H1 (cell line): ENCODE results near the gene B3GALT6. TPM values are rescaled to one million over a fixed set of nuclear protein-coding genes. Genes with fewer than 3 reads are reported as not detected.

Source experiments
- BRCA1 ChIP-seq: IDR thresholded peaks from 2 replicates; pipeline ENCODE4 v1.6.1; 2012; ENCODE audit warnings: low read depth, low read length, improper control_type of control experiment
- CBX5 ChIP-seq: fragments of 300-800, 300-1000 bp; sonication (generic); IDR thresholded peaks from 2 replicates; pipeline ENCODE4 v1.7.1; 2016; ENCODE audit warnings: antibody characterized with exemption, low read length, low read depth
- EP300 ChIP-seq, 2 experiments: IDR thresholded peaks; 1 replicate in 1 of 2; 2 replicates in 1 of 2; pipeline ENCODE4 v1.6.1; 2011 to 2012; ENCODE audit warnings: low read depth in 2 of 2, low read length in 2 of 2, mild to moderate bottlenecking in 2 of 2, borderline replicate concordance in 1 of 2, inconsistent platforms in 1 of 2, moderate library complexity in 1 of 2
- EZH2 ChIP-seq: fragments of 200-600 bp; sonication (generic); IDR thresholded peaks from 2 replicates; pipeline ENCODE4 v1.7.1; 2012; ENCODE audit warnings: low read depth, mild to moderate bottlenecking, moderate library complexity, low read length, inconsistent platforms; ENCODE audit not compliant: severe bottlenecking
- GTF2F1 ChIP-seq: IDR thresholded peaks from 2 replicates; pipeline ENCODE4 v1.6.1; 2012; ENCODE audit warnings: low read depth, low read length, improper control_type of control experiment, borderline replicate concordance
- polyA plus RNA-seq, 7 experiments: library from polyadenylated mRNA; depleted of rRNA in 3 of 7; stranded (reverse) in 5 of 7; unstranded in 2 of 7; fragments of >200 nt in 5 of 7; fragments of 200-250 nt in 2 of 7; gene quantifications; 1 replicate in 5 of 7; 2 replicates in 1 of 7; 4 replicates in 1 of 7; pipeline versions ENCODE4 v1.2.1 to v1.2.3, GENCODE V29; 2011 to 2013; ENCODE audit warnings: missing spikeins in 2 of 7, mixed read lengths in 2 of 7
- total RNA-seq: library from RNA; stranded (reverse); fragmentation: NEBNext Ultra II Directional; extraction: Animal tissue kit (Norgen Biotek cat#: 25700); gene quantifications from 2 replicates; pipeline ENCODE4 v1.2.1, GENCODE V29; 2021
- TF ChIP-seq, protein P1 (sequence below): IDR thresholded peaks from 2 replicates; pipeline ENCODE4 v1.6.1; 2011; ENCODE audit warnings: low read length, improper control_type of control experiment

Gene B3GALT6
- total and polyA plus RNA-seq, 2 of the 8 experiments (the other 6 are each of a cell fraction or from before 2014, with no cell fraction given): 18.4 to 20.4 TPM

DNA sequence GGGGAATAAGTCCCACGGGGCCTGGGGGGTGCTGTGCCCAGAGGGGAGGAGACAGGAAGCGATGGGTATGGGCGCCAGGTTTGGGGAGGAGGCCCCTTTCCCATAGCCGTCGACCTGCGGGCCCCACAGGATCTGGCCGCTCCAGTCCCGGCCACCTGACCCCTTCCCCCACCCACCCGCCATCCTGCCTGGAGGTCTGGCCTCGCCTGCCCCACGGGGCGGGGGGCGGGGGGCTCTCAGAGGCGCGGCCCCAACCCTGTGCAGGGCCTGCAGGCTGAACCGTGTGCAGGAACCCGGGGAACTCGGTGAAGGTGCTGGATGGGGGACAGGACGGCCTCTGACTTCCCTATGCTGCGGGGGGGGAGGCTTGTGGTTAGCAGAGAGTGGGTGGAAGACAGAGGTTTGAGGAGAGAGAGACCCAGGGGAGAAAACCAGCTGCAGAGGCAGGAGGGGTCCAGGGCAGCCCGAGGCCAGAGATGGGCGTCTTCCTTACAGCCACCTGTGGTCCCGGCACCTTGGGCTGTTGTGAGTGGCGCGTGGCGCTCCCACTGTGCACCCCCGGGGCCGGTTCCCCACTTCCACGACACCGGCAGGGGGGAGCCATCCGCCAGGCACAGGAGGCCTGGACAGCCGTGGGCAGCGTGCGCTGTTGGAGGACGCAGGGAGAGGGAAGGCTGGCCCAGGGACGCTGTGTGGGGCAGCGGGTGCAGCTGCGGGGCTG is 23.2 kb upstream of the B3GALT6 start (continued):
- TF ChIP-seq, protein P1, sequence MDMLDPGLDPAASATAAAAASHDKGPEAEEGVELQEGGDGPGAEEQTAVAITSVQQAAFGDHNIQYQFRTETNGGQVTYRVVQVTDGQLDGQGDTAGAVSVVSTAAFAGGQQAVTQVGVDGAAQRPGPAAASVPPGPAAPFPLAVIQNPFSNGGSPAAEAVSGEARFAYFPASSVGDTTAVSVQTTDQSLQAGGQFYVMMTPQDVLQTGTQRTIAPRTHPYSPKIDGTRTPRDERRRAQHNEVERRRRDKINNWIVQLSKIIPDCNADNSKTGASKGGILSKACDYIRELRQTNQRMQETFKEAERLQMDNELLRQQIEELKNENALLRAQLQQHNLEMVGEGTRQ: no peak
- TF ChIP-seq GTF2F1: no peak
- TF ChIP-seq EP300 (IDR thresholded peaks at IDR 0.05; ENCODE audit: borderline replicate concordance in 1 of 2, low read depth in 2 of 2, low read length in 2 of 2): no peak
- TF ChIP-seq CBX5: no peak
- no peak for TF ChIP-seq BRCA1
- TF ChIP-seq EZH2: no peak
